GM21723 (cell line): ENCODE data around the gene SOHLH2.

Experiments used
- ATAC-seq: cut with Tn5 transposase; IDR thresholded peaks from one replicate; pipeline ENCODE4 v1.9.1; 2021; ENCODE audit warnings: mild to moderate bottlenecking, moderate library complexity; ENCODE audit not compliant: unreplicated experiment

The SOHLH2 gene

DNA sequence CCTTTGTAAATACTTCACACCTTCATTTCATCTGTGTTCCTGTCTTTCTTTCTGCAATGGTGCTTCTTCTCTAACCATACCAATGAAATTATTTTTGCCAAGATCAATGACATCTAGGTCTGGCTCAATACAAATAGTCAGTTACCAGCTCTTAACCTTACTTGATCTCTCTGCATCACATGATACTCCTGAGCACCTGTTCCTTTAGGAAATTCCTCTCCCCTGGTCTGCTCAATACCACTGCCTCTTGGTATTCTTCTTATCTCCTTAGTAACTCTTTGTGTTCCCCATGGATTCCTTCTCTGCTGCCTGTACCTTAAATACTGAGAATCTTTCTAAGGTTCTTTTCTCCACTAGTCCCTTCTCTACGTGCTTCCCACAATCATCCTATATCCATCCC, 25.9 kb downstream of the SOHLH2 start:
- no peak for ATAC-seq

DNA sequence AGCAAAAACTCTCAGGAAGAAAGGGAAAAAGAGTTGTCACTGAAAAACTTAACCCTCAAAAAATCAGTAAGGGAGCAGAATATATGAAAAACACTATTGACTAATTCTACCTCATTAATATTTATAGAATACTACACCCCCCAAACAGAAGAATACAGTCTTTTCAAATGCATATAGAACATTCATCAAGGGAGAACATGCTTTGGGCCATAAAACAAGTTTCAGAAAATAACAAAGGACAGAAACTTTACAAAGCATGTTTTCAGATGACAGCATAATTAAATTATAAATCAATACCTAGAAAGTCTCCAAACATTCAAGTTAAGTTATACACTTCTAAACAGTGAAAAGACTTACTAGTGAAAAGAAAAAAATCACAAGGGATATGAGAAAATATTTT, 30.5 kb downstream of the SOHLH2 start:
- no peak for ATAC-seq

DNA sequence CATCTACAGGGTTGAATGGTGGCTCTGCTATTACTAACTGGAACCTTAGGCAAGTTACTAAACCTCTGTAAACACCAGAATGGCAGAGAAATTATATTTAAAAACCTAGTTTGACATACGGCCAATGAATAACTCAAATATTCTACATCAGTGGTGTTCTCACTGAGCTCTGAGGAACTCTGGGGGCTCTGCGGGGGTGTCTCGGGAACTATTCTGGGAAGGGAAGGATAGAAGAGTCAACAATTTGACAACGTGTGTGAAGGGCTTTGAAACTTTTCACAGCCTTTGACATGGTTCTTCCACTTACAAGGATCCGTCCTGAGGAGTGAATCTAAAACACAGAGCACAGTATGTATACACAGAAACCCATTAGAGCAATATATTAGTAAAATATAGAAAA, 38.7 kb downstream of the SOHLH2 start:
- no peak for ATAC-seq

DNA sequence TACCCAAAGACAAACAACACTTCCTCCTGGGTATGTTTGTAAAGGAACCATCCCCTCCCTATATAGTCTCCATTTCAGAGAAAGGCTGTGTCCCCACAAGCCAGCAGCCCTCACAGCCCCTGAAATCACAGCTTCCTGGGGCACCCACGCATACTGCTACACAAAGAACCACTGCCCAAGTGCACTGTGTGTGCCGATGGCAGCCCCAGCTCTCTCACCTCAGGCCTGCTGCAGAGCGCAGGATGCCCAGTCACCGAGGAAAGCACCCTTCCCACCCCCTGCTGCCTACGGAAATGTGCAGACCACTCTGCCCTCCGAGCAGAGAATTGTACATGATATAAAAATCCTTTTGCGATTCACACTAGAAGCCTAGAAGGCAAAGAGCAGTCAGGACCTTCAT, 39.4 kb downstream of the SOHLH2 start:
- ATAC-seq, result no peak

DNA sequence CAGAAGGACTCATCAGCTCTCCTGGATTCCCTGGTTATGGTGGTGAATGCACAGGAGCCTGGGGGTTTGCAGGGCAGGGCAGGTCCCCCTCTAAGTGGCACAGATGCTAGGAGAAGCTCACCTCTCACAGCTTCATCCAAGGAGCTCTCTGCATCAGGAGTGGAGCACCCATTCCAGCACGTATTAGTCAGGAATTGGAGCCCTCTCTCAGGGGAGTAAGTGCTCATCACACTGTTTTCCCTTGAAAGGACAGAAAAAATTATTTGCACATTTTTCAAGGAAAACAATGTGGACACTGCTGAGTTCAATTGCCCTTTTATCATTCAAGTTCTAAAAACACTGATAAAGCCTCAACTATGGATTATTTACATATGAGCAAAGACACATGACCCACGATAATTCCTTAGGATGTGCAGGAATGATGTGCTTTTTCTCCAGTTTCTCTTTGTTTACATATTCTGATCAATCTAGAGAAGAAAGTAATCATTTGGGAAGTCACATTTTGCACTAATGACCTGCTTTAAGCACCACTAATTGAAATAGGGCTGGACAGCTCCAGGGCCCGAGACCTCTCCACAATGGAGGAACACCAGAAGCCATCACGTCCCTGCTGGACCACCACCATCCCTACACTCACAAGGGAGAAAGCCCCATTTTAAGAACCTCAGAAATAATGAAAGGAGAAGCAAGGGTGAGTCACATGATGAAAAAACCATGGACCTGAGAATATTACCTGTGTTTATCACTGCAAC, 40.6 kb downstream of the SOHLH2 start:
- ATAC-seq, result no peak

DNA sequence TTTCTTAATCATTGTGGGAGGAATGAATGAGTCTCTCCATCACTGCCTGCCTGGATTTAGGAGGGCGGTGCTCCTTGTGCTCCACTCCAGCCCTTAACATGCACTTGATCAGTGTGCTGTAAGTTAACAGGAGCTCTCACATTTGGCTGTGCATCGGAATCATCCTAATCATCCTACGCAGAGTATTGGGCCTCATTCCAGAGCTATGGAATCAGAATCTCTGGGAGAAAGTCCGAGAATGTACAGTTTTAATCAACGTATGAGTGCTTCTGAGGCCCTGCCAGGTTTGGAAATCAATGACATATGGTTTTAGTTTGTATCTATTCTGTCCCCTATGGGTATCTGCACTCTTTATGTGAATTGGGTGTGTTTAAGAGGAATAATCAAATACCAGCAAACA, 48.3 kb downstream of the SOHLH2 start:
- ATAC-seq, result no peak

GRCh38 chr13:36163809-36164308, 50.5 kb downstream of the SOHLH2 start:
- no peak for ATAC-seq

DNA sequence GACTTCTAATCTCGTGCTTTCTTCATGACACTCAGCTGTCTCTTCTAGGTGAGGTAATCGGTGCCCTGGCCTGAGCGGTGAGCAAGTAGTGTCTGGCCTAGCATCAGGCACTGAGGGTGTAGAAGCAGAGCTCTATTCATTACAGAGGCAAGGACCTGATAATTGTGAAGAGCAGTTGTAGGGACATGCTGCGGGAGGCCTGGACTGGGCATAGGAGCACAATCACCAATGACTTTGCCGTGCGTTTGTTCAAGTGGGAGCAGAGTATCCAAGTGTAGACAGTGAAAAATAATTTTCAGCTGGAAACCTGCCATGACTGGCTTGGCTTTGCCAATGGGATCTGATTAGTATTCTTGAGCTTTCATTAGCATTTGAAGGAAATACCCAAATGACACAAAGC, 51.1 kb downstream of the SOHLH2 start:
- no peak for ATAC-seq

DNA sequence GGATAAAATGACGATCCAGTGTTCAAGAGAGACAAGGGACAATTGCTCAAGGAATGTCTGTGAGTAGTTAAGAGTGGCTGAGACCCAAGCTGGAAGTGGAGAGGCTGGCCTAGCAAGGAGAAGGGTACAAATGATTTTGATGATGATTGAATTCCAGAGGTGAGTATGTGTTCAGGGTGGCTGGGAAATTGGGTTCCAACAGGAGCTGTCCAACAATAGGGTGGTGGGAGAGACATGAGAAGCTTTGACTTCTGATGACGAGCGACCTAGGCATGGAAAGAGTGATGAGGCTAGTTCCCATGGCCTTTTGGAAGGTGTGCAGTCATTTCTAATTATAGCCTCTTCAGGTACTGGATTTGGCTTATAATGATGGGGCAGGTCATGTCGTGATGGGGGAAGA, 54.1 kb downstream of the SOHLH2 start:
- ATAC-seq, result no peak

DNA sequence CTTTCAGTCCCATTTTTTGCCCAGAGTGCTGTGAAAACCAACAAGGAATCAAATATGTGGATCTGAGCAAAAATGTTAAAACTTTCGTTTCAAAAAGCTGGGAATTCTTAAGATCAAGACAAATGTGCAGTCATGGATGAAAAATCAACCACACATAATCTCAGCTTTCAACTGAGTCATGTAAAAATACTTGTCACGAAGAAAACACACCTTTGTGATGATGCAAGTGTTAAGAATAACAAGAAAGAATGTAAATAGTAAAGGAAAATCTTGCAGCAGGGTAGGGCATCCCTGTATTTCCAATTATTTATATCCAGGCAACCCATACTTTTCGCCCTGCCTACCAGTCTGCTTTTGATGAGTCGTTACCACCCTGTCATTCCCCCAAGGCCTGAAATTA, 55.7 kb downstream of the SOHLH2 start:
- ATAC-seq, result no peak

- ATAC-seq, result no peak
Observed at GRCh38 chr13:36157480-36157879, 56.9 kb downstream of the SOHLH2 start.

- ATAC-seq, result no peak
Observed at GRCh38 chr13:36154567-36155291, 59.6 kb downstream of the SOHLH2 start.

DNA sequence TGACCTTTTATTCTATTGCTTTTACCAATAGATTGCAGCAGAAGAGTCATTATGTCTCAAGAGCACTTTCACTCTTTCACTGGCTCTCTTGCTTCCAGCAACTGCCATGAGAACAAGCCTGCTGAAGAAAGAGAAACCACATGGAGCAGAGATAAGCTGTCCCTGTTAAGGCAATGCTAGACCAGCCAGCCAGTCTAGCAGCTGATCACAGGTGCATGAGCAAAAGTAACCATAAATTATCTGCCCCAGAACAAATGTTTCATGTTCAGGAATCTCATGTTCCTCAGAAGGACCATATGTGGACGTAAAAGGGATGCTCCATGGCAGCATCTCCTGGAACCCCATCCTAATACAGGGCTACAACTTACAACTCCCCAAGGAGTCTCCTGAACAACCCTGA, 62.8 kb downstream of the SOHLH2 start:
- no peak for ATAC-seq

DNA sequence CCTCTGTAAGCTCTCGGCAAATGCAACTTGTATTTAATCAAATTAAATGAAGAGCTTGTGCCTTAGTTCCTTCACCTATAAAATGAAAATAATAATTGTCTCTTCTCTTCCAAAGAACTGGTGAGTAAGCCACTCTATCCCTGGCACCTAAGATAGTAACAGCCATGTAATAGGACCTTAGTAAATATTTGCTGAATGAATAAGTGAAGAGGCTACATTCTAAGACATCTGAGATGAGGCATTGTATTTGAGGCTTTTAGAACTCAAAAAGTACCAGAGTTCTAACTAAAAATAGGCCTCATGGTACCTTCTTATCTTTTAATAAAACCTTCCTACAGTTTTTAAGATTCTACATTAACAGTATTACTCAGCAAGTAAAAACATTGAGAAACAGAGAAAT, 65.9 kb downstream of the SOHLH2 start:
- no peak for ATAC-seq

DNA sequence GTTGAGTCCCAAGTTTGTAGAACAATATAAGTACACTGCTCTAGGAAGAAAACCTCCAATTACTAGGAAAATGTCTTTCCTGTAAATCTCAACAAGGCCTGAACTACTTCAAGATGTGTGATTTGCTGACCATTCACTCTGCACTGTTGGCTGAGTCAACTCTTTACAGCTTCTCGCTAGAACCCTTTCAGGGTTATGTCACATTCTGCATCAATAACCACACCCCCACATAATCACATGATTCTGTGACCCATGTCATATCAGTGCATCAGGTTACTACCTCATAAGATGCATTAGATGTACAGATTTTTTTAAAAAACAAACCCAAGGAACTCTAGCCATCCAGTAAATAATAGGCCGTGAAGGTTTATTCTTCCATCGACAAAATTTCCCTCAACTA, 67.0 kb downstream of the SOHLH2 start:
- no peak for ATAC-seq

GRCh38 chr13:36146511-36147269, 67.7 kb downstream of the SOHLH2 start:
- no peak for ATAC-seq

- no peak for ATAC-seq
Observed at GRCh38 chr13:36143738-36144137, 70.6 kb downstream of the SOHLH2 start.

- ATAC-seq, result no peak
Observed at GRCh38 chr13:36142735-36143134, 71.6 kb downstream of the SOHLH2 start.

DNA sequence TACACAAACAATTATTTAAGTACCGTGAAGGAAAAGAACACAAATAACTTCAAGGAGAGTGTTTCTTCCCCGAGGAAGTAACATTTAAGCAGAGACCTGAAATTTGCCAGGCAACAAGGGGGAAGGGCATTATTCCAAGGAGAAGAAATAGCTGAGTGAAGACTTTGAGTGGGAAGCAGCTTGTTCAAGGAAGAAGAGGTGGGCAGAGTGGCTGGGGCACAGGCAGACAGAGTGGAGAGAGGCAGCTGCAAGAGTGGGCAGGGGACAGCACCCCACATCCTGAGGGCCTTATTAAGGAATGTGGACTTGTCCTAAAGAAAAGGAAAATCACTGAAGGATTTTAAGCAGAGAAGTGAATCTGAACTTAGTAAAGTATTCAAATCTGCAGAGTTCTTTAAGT, 78.5 kb downstream of the SOHLH2 start:
- ATAC-seq, result no peak

DNA sequence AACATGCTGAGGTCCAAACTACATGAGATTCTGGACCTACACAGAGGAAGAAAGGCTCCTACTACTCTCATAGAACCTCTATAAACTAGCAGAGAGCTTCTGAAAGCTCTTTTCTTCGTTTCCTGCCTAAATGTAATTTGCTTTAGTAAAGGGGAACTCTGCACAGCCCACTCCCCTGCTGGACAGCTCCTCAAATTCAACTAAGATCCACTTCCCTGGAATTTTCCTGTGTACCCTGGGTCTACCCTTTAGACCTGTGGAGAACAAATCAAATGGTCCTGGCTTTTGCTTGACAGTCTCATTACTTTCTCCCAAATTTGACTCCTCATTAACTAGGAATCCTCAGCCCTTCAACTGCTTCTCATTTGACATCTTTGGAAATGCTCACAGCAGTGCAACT, 79.7 kb downstream of the SOHLH2 start:
- ATAC-seq, result no peak

GRCh38 chr13:36133950-36134626, 80.3 kb downstream of the SOHLH2 start:
- no peak for ATAC-seq
